HL-60/S4 treated with phorbol 12-myristate 13-acetate at 8.2 ng/mL for 4 days and 3 days (cell line): ENCODE results near the gene SON.
"Not testable (repeated sequence)": the region's sequence is repeated elsewhere in the genome, so short reads cannot be mapped to it uniquely, and the experiment has no call there.

Experiments used
- in situ Hi-C: fragments of 300-500 bp; cut with MboI; formaldehyde crosslinking; loops from 2 replicates; pipeline ENCODE4 v1.15.0; 2022; ENCODE audit warnings: low sequenced_read_pairs

Gene SON

GRCh38 chr21:33542640-33543504 lies at the start of gene SON:
Gene SON, plus strand, starts transcription at chr21:33543038. Its CDS starts 55 bp downstream, at chr21:33543093.
- in situ Hi-C loops, result no loop called here

GRCh38 chr21:33493756-33494155 lies 49.1 kb upstream of the SON start:
- in situ Hi-C loops, result no loop called here

GRCh38 chr21:33495743-33496142 lies 47.1 kb upstream of the SON start:
- in situ Hi-C loops, result no loop called here

GRCh38 chr21:33496345-33496744 lies 46.5 kb upstream of the SON start:
- in situ Hi-C loops, result no loop called here

- in situ Hi-C loops, result no loop called here
These were observed 37.0 kb upstream of the SON start for GRCh38 chr21:33505833-33506232.

GRCh38 chr21:33507003-33507402 lies 35.8 kb upstream of the SON start:
- in situ Hi-C loops, result not testable (repeated sequence)

GRCh38 chr21:33510826-33511225 lies 32.0 kb upstream of the SON start:
- in situ Hi-C loops, result no loop called here

GRCh38 chr21:33511639-33512038 lies 31.2 kb upstream of the SON start:
- in situ Hi-C loops, result no loop called here

GRCh38 chr21:33512481-33512880 lies 30.4 kb upstream of the SON start:
- in situ Hi-C loops, result no loop called here

GRCh38 chr21:33514229-33514628 lies 28.6 kb upstream of the SON start:
- in situ Hi-C loops, result no loop called here

GRCh38 chr21:33518899-33519298 lies 23.9 kb upstream of the SON start:
- in situ Hi-C loops, result no loop called here

GRCh38 chr21:33522297-33522952 lies 20.4 kb upstream of the SON start:
- in situ Hi-C loops, result no loop called here

- in situ Hi-C loops, result no loop called here
These were observed 19.9 kb upstream of the SON start for GRCh38 chr21:33522953-33523349.

GRCh38 chr21:33531007-33531406 lies 11.8 kb upstream of the SON start:
- in situ Hi-C loops, result no loop called here

- in situ Hi-C loops, result no loop called here
These were observed 5.6 kb upstream of the SON start for GRCh38 chr21:33537212-33537611.

GRCh38 chr21:33539616-33540015 lies 3.2 kb upstream of the SON start:
- in situ Hi-C loops, result no loop called here

- in situ Hi-C loops, result no loop called here
These were observed 2.1 kb upstream of the SON start for GRCh38 chr21:33540711-33541104.

- in situ Hi-C loops, result no loop called here
These were observed 1.6 kb upstream of the SON start for GRCh38 chr21:33541105-33541711.

GRCh38 chr21:33541756-33542639 lies 840 bp upstream of the SON start, which contains the start of gene GART:
Gene GART, minus strand, starts transcription at chr21:33542117. Its CDS starts 2,802 bp downstream, at chr21:33539315.
- in situ Hi-C loops, result no loop called here

- in situ Hi-C loops, result no loop called here
These were observed 779 bp downstream of the SON start for GRCh38 chr21:33543505-33544129.
